ENCODE data around the gene CFAP221. TPM values are rescaled to one million over a fixed set of nuclear protein-coding genes. Genes with fewer than 3 reads are reported as not detected.
A peak's percentile ranks its signal among the peaks of the same experiment; 100 is the strongest.

Gene CFAP221
- total and polyA plus RNA-seq, 12 donors, result 0.14 to 2.5 (median 1.4) TPM; not detected in 1

GRCh38 chr2:119521433-119522050, 22.7 kb upstream of the CFAP221 start:
- Histone ChIP-seq H3K4me3 (no peak overlapping the region), H3K9me3 (no peaks in the 10 kb centered on the region), H3K27me3 (peaks cover 8 to 52% (median 45%) of the 10 kb centered on the region in 7 donors), H3K4me1 (peaks cover 0 to 9% (median 0%) of the 10 kb centered on the region in 9 donors), H3K27ac (no peak overlapping the region), H3K36me3 (no peaks in the 10 kb centered on the region)
- 87% methylated on average over 11 of the region's 11 CpGs for WGBS, 2 donors
- intact Hi-C loops (cut with DNase I), result loop anchor here in 2 of 10 donors (5.0 to 10.0 kb wide), 2 partner anchors 133 to 136 kb away; no protein-coding TSS in a partner anchor
- no peak for TF ChIP-seq CTCF (IDR thresholded peaks at IDR 0.05)
- DNase-seq (no peak), ATAC-seq (no peak)

DNA sequence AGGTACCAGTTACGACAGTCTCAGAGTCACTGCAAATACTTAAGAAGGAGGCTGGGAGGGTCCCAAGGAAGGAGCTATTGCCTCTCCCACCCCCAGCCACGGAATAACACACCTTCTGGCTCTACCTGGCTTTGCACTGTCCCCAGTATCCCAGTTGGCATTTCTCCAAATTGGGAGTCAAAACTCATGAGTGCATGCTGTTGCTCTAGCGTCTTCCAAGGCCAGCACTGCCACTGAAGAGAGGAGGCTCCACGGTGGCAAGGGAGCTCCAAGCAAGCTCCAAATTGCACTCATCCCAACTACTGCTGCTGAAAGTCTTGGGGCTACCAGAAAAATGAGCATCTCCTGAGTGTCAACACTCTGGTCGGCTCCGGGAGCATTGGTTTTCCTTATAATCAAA, 21.6 kb upstream of the CFAP221 start:
- no peak for TF ChIP-seq CTCF (IDR thresholded peaks at IDR 0.05)
- Histone ChIP-seq H3K4me3 (no peak overlapping the region), H3K27me3 (peaks cover 8 to 55% (median 45%) of the 10 kb centered on the region in 7 donors), H3K27ac (no peak overlapping the region), H3K4me1 (peaks cover 0 to 9% (median 0%) of the 10 kb centered on the region in 9 donors), H3K9me3 (no peaks in the 10 kb centered on the region), H3K36me3 (no peaks in the 10 kb centered on the region)
- DNase-seq, result no peak
- ATAC-seq, result no peak
- 56 to 60% methylated on average over 6 of the region's 6 CpGs for WGBS, 2 donors
- intact Hi-C loops (cut with DNase I), result loop anchor here in 2 of 10 donors (5.0 to 10.0 kb wide), 2 partner anchors 132 to 135 kb away; no protein-coding TSS in a partner anchor

DNA sequence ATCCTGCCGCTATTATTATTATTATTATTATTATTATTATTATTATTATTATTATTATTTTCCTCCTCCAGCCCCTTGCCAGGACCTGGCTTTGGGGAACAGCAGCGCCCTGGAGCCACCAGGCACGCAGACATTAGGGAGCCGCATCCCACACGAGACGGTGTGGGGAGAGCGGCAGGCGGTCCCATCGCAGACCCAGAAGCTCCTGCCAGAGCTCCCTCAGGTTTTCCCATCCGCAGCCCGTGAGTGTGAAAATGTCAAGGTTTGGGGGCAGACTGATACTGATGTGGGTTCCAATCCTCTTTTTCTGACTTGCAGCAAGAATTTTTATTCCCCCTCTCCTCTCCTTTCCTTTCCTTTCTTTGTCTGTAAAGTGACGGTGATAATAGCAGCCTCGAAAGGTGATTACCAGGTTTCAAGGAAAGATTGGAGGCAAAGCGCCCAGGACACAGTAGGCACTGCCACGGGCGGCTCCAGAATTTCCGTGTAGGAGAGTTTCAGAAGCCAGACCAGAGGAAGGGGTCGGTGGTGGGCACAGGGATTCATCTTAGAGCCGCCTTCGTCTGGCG, 20.8 kb upstream of the CFAP221 start:
- H3K9me3 ChIP-seq, result no peaks in the 10 kb centered on the region
- H3K27me3 ChIP-seq, result peaks cover 8 to 55% (median 47%) of the 10 kb centered on the region in 7 donors
- H3K4me3 ChIP-seq, result peak overlapping the region in 5 of 10 donors; percentile 7 to 25 (median 16)
- H3K27ac ChIP-seq, result no peak overlapping the region
- H3K36me3 ChIP-seq, result no peaks in the 10 kb centered on the region
- intact Hi-C loops (cut with DNase I), result loop anchor here in 2 of 10 donors (5.0 to 10.0 kb wide), 2 partner anchors 131 to 134 kb away; no protein-coding TSS in a partner anchor
- DNase-seq (no peak), ATAC-seq (no peak)
- TF ChIP-seq CTCF (IDR thresholded peaks at IDR 0.05), result no peak
- 4 to 6% methylated on average over 21 of the region's 21 CpGs for WGBS, 2 donors
- H3K4me1 ChIP-seq, result peaks cover 0 to 9% (median 0%) of the 10 kb centered on the region in 9 donors

GRCh38 chr2:119523952-119524694, 20.1 kb upstream of the CFAP221 start, which contains the start of gene SCTR:
Gene SCTR (minus strand): TSS chr2:119524483. CDS start chr2:119524226, 257 bp downstream.
- Histone ChIP-seq H3K4me3 (peak within 1 kb of the TSS in 7 of 10 donors; percentile 7 to 25 (median 16)), H3K27me3 (peaks cover 8 to 59% (median 47%) of the 10 kb centered on the region in 7 donors), H3K4me1 (peaks cover 0 to 9% (median 0%) of the 10 kb centered on the region in 9 donors), H3K27ac (no peak within 1 kb of the TSS), H3K36me3 (no peaks in the 10 kb centered on the region), H3K9me3 (no peaks in the 10 kb centered on the region)
- no peak for TF ChIP-seq CTCF (IDR thresholded peaks at IDR 0.05)
- DNase-seq (no peak), ATAC-seq (peak in 5 of 8 donors; percentile 30 to 60 (median 50))
- 6% methylated on average over 72 to 74 of the region's 74 CpGs for WGBS, 2 donors
- intact Hi-C loops (cut with DNase I), result loop anchor here in 2 of 10 donors (5.0 to 10.0 kb wide), 2 partner anchors 131 to 133 kb away; no protein-coding TSS in a partner anchor

Measured in heart right ventricle (tissue), 16 donors.